Measurements from ENCODE around the gene CD274.
"Not testable (repeated sequence)": the region's sequence is repeated elsewhere in the genome, so short reads cannot be mapped to it uniquely, and the experiment has no call there.

Gene CD274

DNA sequence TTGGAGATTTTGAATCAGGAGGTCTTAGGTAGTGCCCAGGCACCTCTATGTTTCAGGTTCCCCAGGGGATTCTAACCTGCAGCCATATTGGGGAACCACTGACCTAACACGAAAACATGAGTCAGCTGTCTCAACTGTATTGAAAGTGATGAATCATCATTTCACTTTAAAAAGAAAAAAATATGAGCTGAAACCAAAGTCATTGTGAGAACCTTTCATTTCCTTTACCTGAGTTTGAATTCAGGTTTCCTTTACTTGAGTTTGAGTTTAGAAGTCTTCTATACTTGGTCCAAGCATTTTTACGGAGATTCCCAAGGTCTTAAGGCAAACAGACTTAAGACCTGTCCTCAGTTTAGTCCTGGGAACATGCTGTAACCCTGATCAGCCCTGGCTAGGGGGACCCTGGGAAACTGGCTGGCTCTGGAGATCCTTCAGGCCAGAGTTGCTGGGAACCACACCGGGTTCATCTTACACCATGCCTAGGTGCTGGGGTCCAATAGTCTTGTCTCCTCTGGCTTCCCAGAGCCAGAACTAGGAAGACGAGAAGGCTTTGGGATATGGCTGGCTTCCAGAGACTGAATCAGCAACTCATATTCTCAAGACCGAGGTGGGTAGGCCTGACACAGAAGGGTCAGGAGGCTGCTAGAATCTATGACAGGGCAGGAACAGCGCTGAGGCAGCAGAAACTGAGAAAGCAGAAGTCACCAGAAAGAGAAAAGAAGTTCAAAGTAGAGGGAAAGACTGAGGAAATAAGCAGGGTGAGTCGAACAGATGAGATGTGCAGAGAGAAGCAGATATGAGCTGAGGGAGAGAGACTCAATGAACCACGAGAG, 43.6 kb downstream of the CD274 start:
- DNase-seq = peak in 5 of 58 donors; percentile 4 to 23 (median 15)

DNA sequence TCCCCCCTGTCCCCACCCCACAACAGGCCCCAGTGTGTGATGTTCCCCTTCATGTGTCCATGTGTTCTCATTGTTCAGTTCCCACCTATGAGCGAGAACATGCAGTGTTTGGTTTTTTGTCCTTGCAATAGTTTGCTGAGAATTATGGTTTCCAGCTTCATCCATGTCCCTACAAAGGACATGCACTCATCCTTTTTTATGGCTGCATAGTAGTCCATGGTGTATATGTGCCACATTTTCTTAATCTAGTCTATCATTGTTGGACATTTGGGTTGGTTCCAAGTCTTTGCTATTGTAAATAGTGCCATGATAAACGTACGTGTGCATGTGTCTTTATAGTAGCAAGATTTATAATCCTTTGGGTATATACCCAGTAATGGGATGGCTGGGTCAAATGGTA, 44.4 kb downstream of the CD274 start:
- not testable (repeated sequence) for DNase-seq

- no peak for DNase-seq
Measured at GRCh38 chr9:5499157-5499556, 48.8 kb downstream of the CD274 start.

- DNase-seq = no peak
Measured at GRCh38 chr9:5499889-5500398, 49.6 kb downstream of the CD274 start.

DNA sequence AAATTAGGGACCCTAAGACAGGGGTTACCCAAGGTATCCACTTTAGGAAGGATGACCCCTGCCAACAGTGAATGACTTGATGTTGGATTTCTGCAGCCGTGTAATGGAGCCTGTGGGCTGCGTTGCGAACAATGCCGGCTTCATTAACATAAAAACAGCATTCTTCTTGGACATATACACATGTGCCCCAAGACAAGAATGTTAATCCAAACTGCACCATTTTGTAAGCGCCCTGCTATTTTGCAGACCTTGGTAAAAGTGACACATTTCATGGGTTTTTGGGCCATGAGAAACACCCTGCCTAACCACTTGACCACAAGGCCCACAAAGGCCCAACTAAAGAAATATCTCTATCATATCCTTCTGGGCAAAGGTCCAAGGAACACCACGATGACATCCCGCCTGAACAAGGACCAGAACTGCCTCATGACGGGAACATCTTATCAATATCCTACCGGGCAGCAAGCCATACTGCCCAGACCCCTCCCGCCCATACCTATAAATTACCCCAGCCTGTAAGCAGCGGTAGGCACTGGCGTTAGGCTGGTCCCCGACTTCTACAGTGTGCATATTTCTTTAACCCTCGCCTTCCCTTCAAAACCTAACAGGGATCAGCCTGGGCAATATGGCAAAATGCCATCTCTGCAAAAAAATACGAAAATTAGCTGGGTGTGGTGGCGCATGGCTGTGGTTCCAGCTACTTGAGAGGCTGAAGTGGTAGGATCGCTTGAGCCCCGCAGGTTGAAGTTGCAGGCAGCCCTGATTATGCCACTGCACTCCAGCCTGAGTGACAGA, 50.3 kb downstream of the CD274 start:
- DNase-seq = no peak

- no peak for DNase-seq
Measured at GRCh38 chr9:5502553-5502952, 52.2 kb downstream of the CD274 start.

DNA sequence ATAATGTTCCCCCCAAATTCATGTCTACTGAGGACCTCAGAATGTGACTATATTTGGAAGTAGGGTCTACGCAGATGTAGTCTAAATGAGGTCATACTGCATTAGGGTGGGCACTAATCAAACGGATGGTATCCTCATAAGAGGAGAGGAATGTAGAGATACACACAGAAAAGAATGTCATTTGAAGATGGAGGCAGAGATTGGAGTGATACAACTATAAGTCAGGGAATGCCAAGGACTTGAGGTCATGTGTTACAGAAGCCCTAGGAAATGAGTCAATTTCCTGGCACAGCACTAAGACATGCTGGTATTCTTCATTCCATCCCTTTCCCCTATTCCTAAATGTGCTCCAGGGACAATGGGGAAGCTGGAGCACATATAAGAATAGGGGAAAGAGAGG, 59.2 kb downstream of the CD274 start:
- no peak for DNase-seq

- peak in 1 of 58 donors; percentile 5 for DNase-seq
Measured at GRCh38 chr9:5510360-5510931, 60.1 kb downstream of the CD274 start, which contains the start of gene PDCD1LG2. Gene PDCD1LG2 (plus strand): TSS chr9:5510531. CDS start chr9:5522547, 12,016 bp downstream.

- DNase-seq = no peak
Measured at GRCh38 chr9:5510989-5511388, 60.6 kb downstream of the CD274 start.

DNA sequence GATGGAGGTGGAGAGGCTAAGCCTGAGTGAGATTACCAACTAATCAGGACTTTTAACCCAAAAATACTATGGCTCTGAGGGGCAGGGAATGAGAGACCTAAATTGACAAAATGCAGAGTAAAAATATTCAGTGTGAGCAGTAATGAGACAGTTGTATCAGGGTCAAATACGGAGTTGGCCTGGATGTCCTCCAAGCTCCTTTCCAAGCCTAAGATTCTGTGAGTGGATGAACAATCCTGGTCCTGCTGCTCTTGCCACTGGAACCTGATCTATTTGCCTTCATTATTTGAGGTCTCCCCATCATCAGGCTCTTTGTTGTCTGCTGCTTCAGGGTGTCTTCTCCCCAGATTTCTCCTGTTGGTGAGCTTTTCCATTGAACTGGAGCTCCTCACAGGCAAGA, 61.1 kb downstream of the CD274 start:
- no peak for DNase-seq

DNA sequence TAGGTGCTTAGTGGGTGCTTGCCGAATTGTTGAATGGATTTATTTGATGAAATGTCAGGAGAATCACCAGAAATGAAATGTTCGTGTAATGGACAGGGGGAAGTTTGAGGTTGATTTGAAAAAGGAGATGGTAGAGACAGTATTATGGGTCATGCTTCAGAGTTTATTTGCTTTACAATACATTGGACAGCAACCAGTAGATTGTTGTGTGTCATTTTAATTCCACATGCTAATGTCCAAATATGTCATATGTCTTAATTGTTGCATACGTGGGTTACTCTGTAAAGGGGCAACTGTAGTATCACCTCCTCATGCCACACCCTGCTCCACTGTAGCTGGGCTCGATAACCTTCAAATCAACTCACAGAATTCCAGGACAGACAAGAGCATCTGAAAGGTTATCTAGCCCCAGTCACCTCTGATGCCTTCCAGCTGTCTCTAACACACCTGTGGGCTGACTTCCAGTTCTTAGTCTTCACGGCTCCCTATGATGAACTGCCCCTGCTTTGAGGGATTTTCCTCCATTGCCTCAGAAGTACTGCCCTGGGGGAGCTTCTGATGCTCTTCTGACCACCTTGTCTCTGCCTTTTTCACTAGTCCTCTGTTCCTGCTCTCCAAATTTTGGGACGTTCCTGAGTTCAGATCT, 61.7 kb downstream of the CD274 start:
- no peak for DNase-seq

GRCh38 chr9:5512658-5513452, 62.5 kb downstream of the CD274 start:
- DNase-seq = no peak

DNA sequence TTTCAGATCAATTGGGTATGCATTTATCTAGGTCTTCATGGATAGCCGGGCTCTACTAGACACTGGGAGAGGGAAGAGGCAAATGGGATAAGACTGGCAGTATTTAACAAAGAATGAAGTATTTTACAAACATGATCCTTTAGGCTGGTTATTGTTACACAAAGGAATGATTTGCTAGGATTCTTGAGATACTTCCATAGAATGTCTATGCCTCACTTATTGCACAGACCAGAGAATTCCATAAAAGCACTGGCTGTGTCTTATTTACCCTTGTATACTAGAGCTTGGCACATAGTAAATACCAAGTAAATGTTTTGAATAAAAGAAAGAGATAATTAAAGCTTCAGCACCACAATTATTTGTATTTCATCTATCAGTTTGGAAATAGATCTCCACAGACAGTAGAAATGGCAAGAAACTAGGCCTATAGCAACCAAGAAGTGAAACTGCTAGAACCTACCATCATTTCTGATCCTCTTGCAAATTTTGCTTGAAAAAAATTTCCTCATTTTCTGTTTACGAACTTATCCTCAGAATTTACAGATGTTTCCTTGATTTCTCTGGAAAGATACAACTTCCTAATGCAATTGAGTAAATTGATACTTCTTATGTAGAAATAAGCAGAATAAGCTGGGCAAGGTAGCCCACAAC, 63.7 kb downstream of the CD274 start:
- no peak for DNase-seq

- DNase-seq = no peak
Measured at GRCh38 chr9:5514617-5515260, 64.4 kb downstream of the CD274 start.

- DNase-seq = no peak
Measured at GRCh38 chr9:5515261-5515650, 64.9 kb downstream of the CD274 start.

- no peak for DNase-seq
Measured at GRCh38 chr9:5516453-5517220, 66.3 kb downstream of the CD274 start.

DNA sequence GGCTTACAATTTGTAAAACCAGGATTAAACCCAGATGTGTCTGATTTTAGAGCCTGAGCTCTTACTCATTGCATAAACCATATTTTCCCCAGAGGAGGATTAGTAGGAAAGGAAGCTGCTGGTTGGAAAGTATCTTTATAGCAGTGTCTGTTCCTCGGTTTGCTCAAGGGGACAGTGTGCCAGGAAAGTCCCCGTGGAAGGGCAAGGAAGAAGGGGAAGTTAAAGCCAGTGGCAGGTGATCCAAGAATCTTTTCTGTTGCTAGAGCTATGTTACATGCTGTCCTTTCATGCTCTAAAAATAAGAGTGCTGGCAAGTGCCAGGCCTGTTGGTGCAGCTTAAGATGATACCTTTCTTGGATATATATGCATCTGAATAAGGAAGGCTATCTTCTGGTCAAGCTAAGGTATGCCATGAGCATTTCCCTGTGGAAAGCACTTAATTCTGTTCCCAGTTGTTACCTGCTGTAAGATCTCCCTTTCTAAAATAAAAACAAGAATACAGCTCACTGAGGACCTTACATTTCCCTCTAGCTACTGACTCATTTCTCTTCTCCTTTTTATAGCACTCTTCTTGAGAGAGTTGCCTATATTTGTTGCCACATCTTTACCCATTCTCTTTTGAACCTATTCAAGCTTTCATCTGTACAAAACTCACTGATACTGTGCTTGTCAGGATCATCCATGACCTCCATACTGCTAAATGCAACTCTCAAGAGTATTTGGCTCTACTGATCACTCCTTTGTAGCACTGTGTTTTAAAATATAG, 68.0 kb downstream of the CD274 start:
- peak in 6 of 58 donors; percentile 5 to 49 (median 11) for DNase-seq

- no peak for DNase-seq
Measured at GRCh38 chr9:5518937-5519319, 68.6 kb downstream of the CD274 start.
